Measurements from ENCODE around the gene PARP4.

DNA sequence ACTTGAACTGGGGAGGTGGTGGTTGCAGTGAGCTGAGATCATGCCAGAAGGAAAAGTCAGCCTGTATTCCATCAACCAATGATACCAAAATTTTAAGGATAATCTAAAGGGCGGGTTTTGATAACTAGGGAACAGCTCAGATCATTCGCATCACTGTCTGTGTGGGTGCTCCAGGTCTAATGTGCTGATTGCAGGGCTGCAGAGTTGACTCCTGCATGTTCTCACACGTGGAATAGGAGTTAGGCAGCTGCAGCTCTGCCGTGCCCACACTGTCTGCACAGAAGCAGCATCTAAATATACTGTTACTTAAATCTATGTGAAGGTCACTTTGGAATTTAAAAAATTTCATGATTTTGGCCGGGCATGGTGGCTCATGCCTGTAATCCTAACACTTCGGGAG is 4.3 kb upstream of the PARP4 start:
- no peak for TF ChIP-seq TAF1 (IDR thresholded peaks at IDR 0.05; ENCODE audit: low read depth)
- no peak for TF ChIP-seq CTCF (IDR thresholded peaks at IDR 0.05; ENCODE audit: poor library complexity, severe bottlenecking)

Measured in neural cell (in vitro differentiated cells).